Astrocyte (in vitro differentiated cells and primary cell): ENCODE measurements around the gene APP.

Source experiments
- EZH2 ChIP-seq: IDR thresholded peaks from 2 replicates; pipeline ENCODE4 v1.6.1; 2012; ENCODE audit warnings: mild to moderate bottlenecking, low read length, inconsistent platforms; ENCODE audit not compliant: insufficient read depth
- TF ChIP-seq, protein P1 (sequence below): IDR thresholded peaks from 2 replicates; pipeline ENCODE4 v1.5.1; 2011; ENCODE audit warnings: low read depth, mild to moderate bottlenecking, inconsistent platforms, low read length, moderate library complexity; ENCODE audit not compliant: insufficient read depth

DNA sequence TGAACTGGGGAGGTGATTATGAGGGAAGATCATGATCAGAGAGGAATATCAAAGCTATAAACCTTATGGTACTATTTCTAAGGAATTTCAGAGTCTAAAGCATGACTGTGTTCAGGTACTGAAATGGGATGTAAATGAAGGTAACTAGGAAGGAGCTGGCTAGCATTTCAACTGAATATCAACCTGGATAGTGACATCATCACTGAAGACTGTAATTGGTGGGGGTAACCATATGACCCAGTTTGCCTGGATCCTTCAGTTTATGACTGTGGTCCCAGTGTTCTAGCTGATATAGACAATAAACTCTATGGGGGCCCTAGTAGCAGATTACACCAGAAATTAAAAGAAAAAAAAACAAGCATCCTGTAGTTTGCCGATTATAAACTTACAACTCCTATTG lies 120.8 kb downstream of the APP start:
- TF ChIP-seq, protein P1, sequence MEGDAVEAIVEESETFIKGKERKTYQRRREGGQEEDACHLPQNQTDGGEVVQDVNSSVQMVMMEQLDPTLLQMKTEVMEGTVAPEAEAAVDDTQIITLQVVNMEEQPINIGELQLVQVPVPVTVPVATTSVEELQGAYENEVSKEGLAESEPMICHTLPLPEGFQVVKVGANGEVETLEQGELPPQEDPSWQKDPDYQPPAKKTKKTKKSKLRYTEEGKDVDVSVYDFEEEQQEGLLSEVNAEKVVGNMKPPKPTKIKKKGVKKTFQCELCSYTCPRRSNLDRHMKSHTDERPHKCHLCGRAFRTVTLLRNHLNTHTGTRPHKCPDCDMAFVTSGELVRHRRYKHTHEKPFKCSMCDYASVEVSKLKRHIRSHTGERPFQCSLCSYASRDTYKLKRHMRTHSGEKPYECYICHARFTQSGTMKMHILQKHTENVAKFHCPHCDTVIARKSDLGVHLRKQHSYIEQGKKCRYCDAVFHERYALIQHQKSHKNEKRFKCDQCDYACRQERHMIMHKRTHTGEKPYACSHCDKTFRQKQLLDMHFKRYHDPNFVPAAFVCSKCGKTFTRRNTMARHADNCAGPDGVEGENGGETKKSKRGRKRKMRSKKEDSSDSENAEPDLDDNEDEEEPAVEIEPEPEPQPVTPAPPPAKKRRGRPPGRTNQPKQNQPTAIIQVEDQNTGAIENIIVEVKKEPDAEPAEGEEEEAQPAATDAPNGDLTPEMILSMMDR, result no peak
- no peak for TF ChIP-seq EZH2
